ENCODE measurements around the gene ZMYND15.

ZMYND15 gene

GRCh38 chr17:4766723-4767122 is 27.1 kb downstream of the ZMYND15 start:
- Histone ChIP-seq H4K91ac (ENCODE audit: low read length) (no peak overlapping the region), H3K4me1 (ENCODE audit: control insufficient read depth, insufficient read depth, low read depth, low read length) (no peaks in the 10 kb centered on the region), H4K8ac (ENCODE audit: low read length) (no peak overlapping the region), H3K79me1 (replicated peaks; ENCODE audit: low read length, poor library complexity, severe bottlenecking) (no peaks in the 10 kb centered on the region), H3K18ac (ENCODE audit: low read depth in 1 of 2, low read length in 2 of 2) (no peak overlapping the region), H3K36me3 (ENCODE audit: control insufficient read depth in 1 of 2, insufficient read depth in 2 of 2, low read depth in 1 of 2, low read length in 2 of 2) (no peaks in the 10 kb centered on the region), H3K4me3 (ENCODE audit: insufficient read depth in 1 of 2, low read depth in 1 of 2, low read length in 2 of 2) (no peak overlapping the region), H3K9me3 (ENCODE audit: control insufficient read depth, low read length) (no peaks in the 10 kb centered on the region), H3K27ac (ENCODE audit: low read length, poor library complexity, severe bottlenecking) (no peak overlapping the region), H2BK5ac (ENCODE audit: low read depth, low read length, poor library complexity, severe bottlenecking) (no peak overlapping the region), H2BK12ac (ENCODE audit: low read length in 2 of 2) (no peak overlapping the region), H3K9ac (ENCODE audit: low read length) (no peak overlapping the region), H3K4ac (ENCODE audit: low read depth in 1 of 2, low read length in 2 of 2) (no peak overlapping the region), H3K14ac (ENCODE audit: low read length in 2 of 2) (no peak overlapping the region), H2AFZ (ENCODE audit: low read depth, low read length) (no peak overlapping the region), H2BK15ac (ENCODE audit: low read depth, poor library complexity, severe bottlenecking) (no peak overlapping the region), H2AK5ac (ENCODE audit: low read length, severe bottlenecking) (no peak overlapping the region), H3K23ac (ENCODE audit: low read length in 2 of 2) (no peak overlapping the region), H2BK120ac (ENCODE audit: low read depth, low read length) (no peak overlapping the region), H3K27me3 (ENCODE audit: control insufficient read depth in 1 of 2, insufficient read depth in 1 of 2, low read length in 2 of 2) (peaks cover 14 to 20% of the 10 kb centered on the region in 2 experiments), H3K4me2 (ENCODE audit: low read length, poor library complexity, severe bottlenecking) (no peak overlapping the region)
- DNase-seq, result no peak
- WGBS, result 98% methylated on average over 9 of the region's 9 CpGs

- H3K4me2 ChIP-seq (ENCODE audit: low read length, poor library complexity, severe bottlenecking), result no peak overlapping the region
- H4K91ac ChIP-seq (ENCODE audit: low read length), result no peak overlapping the region
- H3K9me3 ChIP-seq (ENCODE audit: control insufficient read depth, low read length), result no peaks in the 10 kb centered on the region
- no peak overlapping the region for H4K8ac ChIP-seq (ENCODE audit: low read length)
- no peak overlapping the region for H2BK12ac ChIP-seq (ENCODE audit: low read length in 2 of 2)
- no peak overlapping the region for H2BK15ac ChIP-seq (ENCODE audit: low read depth, poor library complexity, severe bottlenecking)
- no peak for DNase-seq
- H3K14ac ChIP-seq (ENCODE audit: low read length in 2 of 2), result no peak overlapping the region
- no peak overlapping the region for H2AK5ac ChIP-seq (ENCODE audit: low read length, severe bottlenecking)
- no peak overlapping the region for H3K4ac ChIP-seq (ENCODE audit: low read depth in 1 of 2, low read length in 2 of 2)
- no peak overlapping the region for H3K27ac ChIP-seq (ENCODE audit: low read length, poor library complexity, severe bottlenecking)
- no peaks in the 10 kb centered on the region for H3K36me3 ChIP-seq (ENCODE audit: control insufficient read depth in 1 of 2, insufficient read depth in 2 of 2, low read depth in 1 of 2, low read length in 2 of 2)
- no peak overlapping the region for H3K9ac ChIP-seq (ENCODE audit: low read length)
- no peaks in the 10 kb centered on the region for H3K4me1 ChIP-seq (ENCODE audit: control insufficient read depth, insufficient read depth, low read depth, low read length)
- WGBS, result 86% methylated on average over 6 of the region's 6 CpGs
- H3K4me3 ChIP-seq (ENCODE audit: insufficient read depth in 1 of 2, low read depth in 1 of 2, low read length in 2 of 2), result no peak overlapping the region
- no peak overlapping the region for H2BK120ac ChIP-seq (ENCODE audit: low read depth, low read length)
- peaks cover 23 to 33% of the 10 kb centered on the region in 2 experiments for H3K27me3 ChIP-seq (ENCODE audit: control insufficient read depth in 1 of 2, insufficient read depth in 1 of 2, low read length in 2 of 2)
- no peak overlapping the region for H2BK5ac ChIP-seq (ENCODE audit: low read depth, low read length, poor library complexity, severe bottlenecking)
- H3K79me1 ChIP-seq (replicated peaks; ENCODE audit: low read length, poor library complexity, severe bottlenecking), result no peaks in the 10 kb centered on the region
- no peak overlapping the region for H3K23ac ChIP-seq (ENCODE audit: low read length in 2 of 2)
- H2AFZ ChIP-seq (ENCODE audit: low read depth, low read length), result no peak overlapping the region
- H3K18ac ChIP-seq (ENCODE audit: low read depth in 1 of 2, low read length in 2 of 2), result no peak overlapping the region
Observed at GRCh38 chr17:4768298-4768697, 28.7 kb downstream of the ZMYND15 start.

GRCh38 chr17:4769628-4770027 is 30.0 kb downstream of the ZMYND15 start:
- H3K36me3 ChIP-seq (ENCODE audit: control insufficient read depth in 1 of 2, insufficient read depth in 2 of 2, low read depth in 1 of 2, low read length in 2 of 2), result no peaks in the 10 kb centered on the region
- H2BK15ac ChIP-seq (ENCODE audit: low read depth, poor library complexity, severe bottlenecking), result no peak overlapping the region
- H3K23ac ChIP-seq (ENCODE audit: low read length in 2 of 2), result no peak overlapping the region
- H3K27ac ChIP-seq (ENCODE audit: low read length, poor library complexity, severe bottlenecking), result no peak overlapping the region
- H2AK5ac ChIP-seq (ENCODE audit: low read length, severe bottlenecking), result no peak overlapping the region
- no peaks in the 10 kb centered on the region for H3K4me1 ChIP-seq (ENCODE audit: control insufficient read depth, insufficient read depth, low read depth, low read length)
- H2BK12ac ChIP-seq (ENCODE audit: low read length in 2 of 2), result no peak overlapping the region
- no peak for DNase-seq
- H3K9me3 ChIP-seq (ENCODE audit: control insufficient read depth, low read length), result no peaks in the 10 kb centered on the region
- no peaks in the 10 kb centered on the region for H3K79me1 ChIP-seq (replicated peaks; ENCODE audit: low read length, poor library complexity, severe bottlenecking)
- WGBS, result 100% methylated on average over 1 of the region's 2 CpGs
- H3K18ac ChIP-seq (ENCODE audit: low read depth in 1 of 2, low read length in 2 of 2), result no peak overlapping the region
- no peak overlapping the region for H4K91ac ChIP-seq (ENCODE audit: low read length)
- H3K4ac ChIP-seq (ENCODE audit: low read depth in 1 of 2, low read length in 2 of 2), result no peak overlapping the region
- no peak overlapping the region for H3K9ac ChIP-seq (ENCODE audit: low read length)
- no peak overlapping the region for H2AFZ ChIP-seq (ENCODE audit: low read depth, low read length)
- H3K27me3 ChIP-seq (ENCODE audit: control insufficient read depth in 1 of 2, insufficient read depth in 1 of 2, low read length in 2 of 2), result peaks cover 29 to 36% of the 10 kb centered on the region in 2 experiments
- no peak overlapping the region for H4K8ac ChIP-seq (ENCODE audit: low read length)
- no peak overlapping the region for H3K4me2 ChIP-seq (ENCODE audit: low read length, poor library complexity, severe bottlenecking)
- no peak overlapping the region for H2BK120ac ChIP-seq (ENCODE audit: low read depth, low read length)
- no peak overlapping the region for H2BK5ac ChIP-seq (ENCODE audit: low read depth, low read length, poor library complexity, severe bottlenecking)
- H3K4me3 ChIP-seq (ENCODE audit: insufficient read depth in 1 of 2, low read depth in 1 of 2, low read length in 2 of 2), result no peak overlapping the region
- no peak overlapping the region for H3K14ac ChIP-seq (ENCODE audit: low read length in 2 of 2)

- 85% methylated on average over 13 of the region's 13 CpGs for WGBS
- no peak for DNase-seq
- no peak within 1 kb of the TSS for H3K27ac ChIP-seq (ENCODE audit: low read length, poor library complexity, severe bottlenecking)
- H2BK5ac ChIP-seq (ENCODE audit: low read depth, low read length, poor library complexity, severe bottlenecking), result no peak within 1 kb of the TSS
- no peak within 1 kb of the TSS for H3K23ac ChIP-seq (ENCODE audit: low read length in 2 of 2)
- no peaks in the 10 kb centered on the region for H3K36me3 ChIP-seq (ENCODE audit: control insufficient read depth in 1 of 2, insufficient read depth in 2 of 2, low read depth in 1 of 2, low read length in 2 of 2)
- no peak within 1 kb of the TSS for H3K9ac ChIP-seq (ENCODE audit: low read length)
- no peak within 1 kb of the TSS for H2BK12ac ChIP-seq (ENCODE audit: low read length in 2 of 2)
- no peak within 1 kb of the TSS for H4K8ac ChIP-seq (ENCODE audit: low read length)
- no peak within 1 kb of the TSS for H2AK5ac ChIP-seq (ENCODE audit: low read length, severe bottlenecking)
- no peaks in the 10 kb centered on the region for H3K4me1 ChIP-seq (ENCODE audit: control insufficient read depth, insufficient read depth, low read depth, low read length)
- H2BK120ac ChIP-seq (ENCODE audit: low read depth, low read length), result no peak within 1 kb of the TSS
- no peak within 1 kb of the TSS for H3K4me2 ChIP-seq (ENCODE audit: low read length, poor library complexity, severe bottlenecking)
- no peak within 1 kb of the TSS for H3K18ac ChIP-seq (ENCODE audit: low read depth in 1 of 2, low read length in 2 of 2)
- H3K4ac ChIP-seq (ENCODE audit: low read depth in 1 of 2, low read length in 2 of 2), result no peak within 1 kb of the TSS
- H3K79me1 ChIP-seq (replicated peaks; ENCODE audit: low read length, poor library complexity, severe bottlenecking), result no peaks in the 10 kb centered on the region
- H4K91ac ChIP-seq (ENCODE audit: low read length), result no peak within 1 kb of the TSS
- no peak within 1 kb of the TSS for H2AFZ ChIP-seq (ENCODE audit: low read depth, low read length)
- no peaks in the 10 kb centered on the region for H3K9me3 ChIP-seq (ENCODE audit: control insufficient read depth, low read length)
- no peak within 1 kb of the TSS for H3K4me3 ChIP-seq (ENCODE audit: insufficient read depth in 1 of 2, low read depth in 1 of 2, low read length in 2 of 2)
- no peak within 1 kb of the TSS for H2BK15ac ChIP-seq (ENCODE audit: low read depth, poor library complexity, severe bottlenecking)
- H3K27me3 ChIP-seq (ENCODE audit: control insufficient read depth in 1 of 2, insufficient read depth in 1 of 2, low read length in 2 of 2), result peaks cover 29 to 46% of the 10 kb centered on the region in 2 experiments
- no peak within 1 kb of the TSS for H3K14ac ChIP-seq (ENCODE audit: low read length in 2 of 2)
Observed at GRCh38 chr17:4771519-4772234, 32.0 kb downstream of the ZMYND15 start, which contains the start of gene TM4SF5. TM4SF5 (plus strand) TSS chr17:4771886; CDS start chr17:4771923, 37 bp downstream.
